Neural progenitor cell (in vitro differentiated cells): ENCODE data around the gene KATNAL1. TPM values are rescaled to one million over a fixed set of nuclear protein-coding genes. Genes with fewer than 3 reads are reported as not detected.
"Not testable (repeated sequence)": the region's sequence is repeated elsewhere in the genome, so short reads cannot be mapped to it uniquely, and the experiment has no call there.

ENCODE experiments used
- DNase-seq: peaks from one replicate; pipeline ENCODE4 v3.0.0-alpha.2; 2016; ENCODE audit warnings: low spot score
- H2AFZ ChIP-seq: fragments of 200-600 bp; sonication (generic); replicated peaks from 2 replicates; pipeline ENCODE4 v1.6.1; 2016; ENCODE audit warnings: antibody characterized with exemption
- H3F3A ChIP-seq: fragments of 200-600 bp; sonication (generic); 2 replicates; pipeline ENCODE4 v1.6.1; 2016; ENCODE audit warnings: antibody characterized with exemption, low read depth
- H3K27ac ChIP-seq: fragments of 200-600 bp; sonication (generic); 2 replicates; pipeline ENCODE4 v1.5.1; 2016; ENCODE audit warnings: mild to moderate bottlenecking
- H3K27me3 ChIP-seq: fragments of 200-600 bp; sonication (generic); 2 replicates; pipeline ENCODE4 v1.6.1; 2016; ENCODE audit warnings: mild to moderate bottlenecking, moderate library complexity
- H3K36me3 ChIP-seq: fragments of 200-600 bp; sonication (generic); 2 replicates; pipeline ENCODE4 v1.5.1; 2016
- H3K4me1 ChIP-seq: fragments of 200-600 bp; sonication (generic); 2 replicates; pipeline ENCODE4 v1.6.1; 2016; ENCODE audit warnings: mixed run types
- H3K4me2 ChIP-seq: fragments of 200-600 bp; sonication (generic); 2 replicates; pipeline ENCODE4 v1.6.1; 2016
- H3K4me3 ChIP-seq: fragments of 200-600 bp; sonication (generic); 2 replicates; pipeline ENCODE4 v1.5.1; 2016
- H3K79me2 ChIP-seq: fragments of 200-600 bp; sonication (generic); 2 replicates; pipeline ENCODE4 v1.6.1; 2016; ENCODE audit warnings: low read depth
- H3K9ac ChIP-seq: fragments of 200-600 bp; sonication (generic); 2 replicates; pipeline ENCODE4 v1.6.1; 2016
- H3K9me3 ChIP-seq: fragments of 200-600 bp; sonication (generic); 2 replicates; pipeline ENCODE4 v1.5.1; 2016; ENCODE audit warnings: low read depth
- H4K20me1 ChIP-seq: fragments of 200-600 bp; sonication (generic); 2 replicates; pipeline ENCODE4 v1.6.1; 2016; ENCODE audit warnings: low read depth
- H3K27ac Mint-ChIP-seq: 3 replicates; pipeline ENCODE4 v1.8.0; 2021; ENCODE audit warnings: mixed read lengths
- H3K27me3 Mint-ChIP-seq: 2 replicates; pipeline ENCODE4 v1.8.0; 2022; ENCODE audit warnings: low read depth, mild to moderate bottlenecking, inconsistent platforms, moderate library complexity, mixed read lengths; ENCODE audit not compliant: insufficient read depth
- H3K36me3 Mint-ChIP-seq: 3 replicates; pipeline ENCODE4 v1.8.0; 2021; ENCODE audit warnings: mixed read lengths
- H3K4me1 Mint-ChIP-seq: 3 replicates; pipeline ENCODE4 v1.8.0; 2021; ENCODE audit warnings: mixed read lengths
- H3K4me3 Mint-ChIP-seq: 3 replicates; pipeline ENCODE4 v1.8.0; 2021; ENCODE audit warnings: mild to moderate bottlenecking, moderate library complexity, mixed read lengths
- H3K9me3 Mint-ChIP-seq: 3 replicates; pipeline ENCODE4 v1.8.0; 2020; ENCODE audit warnings: mixed read lengths
- EZH2 ChIP-seq: fragments of 200-600 bp; sonication (generic); IDR thresholded peaks from 2 replicates; pipeline ENCODE4 v1.6.1; 2017; ENCODE audit warnings: antibody characterized with exemption, mild to moderate bottlenecking, moderate library complexity
- EZH2phosphoT487 ChIP-seq: fragments of 200-600 bp; sonication (generic); IDR thresholded peaks from 2 replicates; pipeline ENCODE4 v1.6.1; 2017; ENCODE audit warnings: antibody characterized with exemption
- total RNA-seq: library from RNA; depleted of rRNA; stranded (reverse); fragments of >200 nt; gene quantifications from 2 replicates; pipeline ENCODE4 v1.2.3, GENCODE V29; 2015; ENCODE audit warnings: low replicate concordance
- TF ChIP-seq, protein P1 (sequence below): fragments of 200-600 bp; sonication (generic); IDR thresholded peaks from 2 replicates; pipeline ENCODE4 v1.5.1; 2017; ENCODE audit warnings: antibody characterized with exemption, mild to moderate bottlenecking

The KATNAL1 gene
- total RNA-seq, 1 donor from 2014 or later = 33.6 TPM

DNA sequence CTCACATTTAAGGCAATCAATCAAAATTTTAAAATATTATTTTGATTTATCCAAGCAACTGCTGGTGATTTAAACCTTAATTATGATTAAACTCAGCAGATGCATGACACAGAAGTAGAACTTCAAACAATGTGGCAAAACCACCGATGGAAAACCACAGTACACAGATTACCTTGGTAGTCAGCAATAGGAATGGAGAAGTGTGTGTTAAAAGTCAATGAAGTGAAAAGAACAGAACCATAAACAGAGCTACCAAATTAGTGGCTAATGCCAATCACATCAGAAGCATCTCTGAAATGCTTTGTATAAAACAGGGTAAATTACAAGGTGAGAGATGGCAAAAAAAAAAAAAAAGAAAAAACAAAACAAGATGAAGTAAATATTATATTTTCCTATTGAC is 31.2 kb downstream of the KATNAL1 start:
- H3K27me3 ChIP-seq = no peaks in the 10 kb centered on the region
- H3K4me3 ChIP-seq = no peak overlapping the region
- no peaks in the 10 kb centered on the region for H3K4me1 ChIP-seq
- no peaks in the 10 kb centered on the region for H4K20me1 ChIP-seq
- H3K79me2 ChIP-seq = no peaks in the 10 kb centered on the region
- Mint-ChIP-seq H3K4me3 (no peak overlapping the region), H3K36me3 (peaks cover 54% of the 10 kb centered on the region), H3K27me3 (no peaks in the 10 kb centered on the region), H3K27ac (no peak overlapping the region), H3K4me1 (no peaks in the 10 kb centered on the region), H3K9me3 (peaks cover 3% of the 10 kb centered on the region)
- no peaks in the 10 kb centered on the region for H3F3A ChIP-seq
- H3K36me3 ChIP-seq = peaks cover 15% of the 10 kb centered on the region
- H3K27ac ChIP-seq = no peak overlapping the region
- DNase-seq = no peak
- H3K9me3 ChIP-seq = no peaks in the 10 kb centered on the region
- H2AFZ ChIP-seq = no peak overlapping the region
- TF ChIP-seq EZH2 (no peak), EZH2phosphoT487 (no peak)
- TF ChIP-seq, protein P1, sequence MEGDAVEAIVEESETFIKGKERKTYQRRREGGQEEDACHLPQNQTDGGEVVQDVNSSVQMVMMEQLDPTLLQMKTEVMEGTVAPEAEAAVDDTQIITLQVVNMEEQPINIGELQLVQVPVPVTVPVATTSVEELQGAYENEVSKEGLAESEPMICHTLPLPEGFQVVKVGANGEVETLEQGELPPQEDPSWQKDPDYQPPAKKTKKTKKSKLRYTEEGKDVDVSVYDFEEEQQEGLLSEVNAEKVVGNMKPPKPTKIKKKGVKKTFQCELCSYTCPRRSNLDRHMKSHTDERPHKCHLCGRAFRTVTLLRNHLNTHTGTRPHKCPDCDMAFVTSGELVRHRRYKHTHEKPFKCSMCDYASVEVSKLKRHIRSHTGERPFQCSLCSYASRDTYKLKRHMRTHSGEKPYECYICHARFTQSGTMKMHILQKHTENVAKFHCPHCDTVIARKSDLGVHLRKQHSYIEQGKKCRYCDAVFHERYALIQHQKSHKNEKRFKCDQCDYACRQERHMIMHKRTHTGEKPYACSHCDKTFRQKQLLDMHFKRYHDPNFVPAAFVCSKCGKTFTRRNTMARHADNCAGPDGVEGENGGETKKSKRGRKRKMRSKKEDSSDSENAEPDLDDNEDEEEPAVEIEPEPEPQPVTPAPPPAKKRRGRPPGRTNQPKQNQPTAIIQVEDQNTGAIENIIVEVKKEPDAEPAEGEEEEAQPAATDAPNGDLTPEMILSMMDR = no peak
- H3K4me2 ChIP-seq = no peak overlapping the region
- no peak overlapping the region for H3K9ac ChIP-seq

DNA sequence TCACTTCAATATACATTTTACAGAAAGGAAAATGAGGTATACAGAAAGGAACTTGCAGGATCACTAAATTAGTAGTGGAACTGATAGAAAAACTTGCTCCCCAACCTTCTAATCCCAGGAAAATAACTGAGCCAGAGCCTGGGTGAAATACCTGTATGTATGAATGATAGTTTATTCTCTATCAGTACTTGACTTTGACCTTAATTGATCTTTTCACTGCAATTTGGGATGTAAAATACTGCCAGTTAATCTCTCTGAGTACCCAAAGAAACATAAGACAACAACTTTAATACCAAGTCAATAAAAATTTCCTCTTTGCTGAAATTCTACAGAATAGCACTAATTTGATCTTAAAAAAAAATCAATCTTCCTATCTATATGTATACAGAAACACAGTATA is 33.3 kb downstream of the KATNAL1 start:
- Mint-ChIP-seq H3K27me3 (no peaks in the 10 kb centered on the region), H3K36me3 (peaks cover 52% of the 10 kb centered on the region), H3K9me3 (peaks cover 6% of the 10 kb centered on the region), H3K4me1 (no peaks in the 10 kb centered on the region), H3K4me3 (no peak overlapping the region), H3K27ac (no peak overlapping the region)
- H2AFZ ChIP-seq = no peak overlapping the region
- H3K79me2 ChIP-seq = no peaks in the 10 kb centered on the region
- no peaks in the 10 kb centered on the region for H3K4me1 ChIP-seq
- H3K9ac ChIP-seq = no peak overlapping the region
- H3K36me3 ChIP-seq = peaks cover 12% of the 10 kb centered on the region
- no peak for DNase-seq
- H3K9me3 ChIP-seq = no peaks in the 10 kb centered on the region
- H3K27ac ChIP-seq = no peak overlapping the region
- no peaks in the 10 kb centered on the region for H4K20me1 ChIP-seq
- no peaks in the 10 kb centered on the region for H3K27me3 ChIP-seq
- H3K4me3 ChIP-seq = no peak overlapping the region
- no peak for TF ChIP-seq EZH2
- H3F3A ChIP-seq = no peaks in the 10 kb centered on the region
- H3K4me2 ChIP-seq = no peak overlapping the region

DNA sequence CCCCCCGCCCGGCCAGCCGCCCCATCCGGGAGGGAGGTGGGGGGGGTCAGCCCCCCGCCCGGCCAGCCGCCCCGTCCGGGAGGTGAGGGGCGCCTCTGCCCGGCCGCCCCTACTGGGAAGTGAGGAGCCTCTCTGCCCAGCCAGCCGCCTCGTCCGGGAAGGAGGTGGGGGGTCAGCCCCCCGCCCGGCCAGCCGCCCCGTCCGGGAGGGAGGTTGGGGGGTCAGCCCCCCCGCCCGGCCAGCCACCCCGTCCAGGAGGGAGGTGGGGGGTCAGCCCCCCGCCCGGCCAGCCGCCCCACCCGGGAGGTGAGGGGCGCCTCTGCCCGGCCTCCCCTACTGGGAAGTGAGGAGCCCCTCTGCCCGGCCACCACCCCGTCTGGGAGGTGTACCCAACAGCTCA is 37.3 kb downstream of the KATNAL1 start:
- H3K36me3 ChIP-seq, H3K4me1 ChIP-seq, H3K4me3 ChIP-seq, H3K4me1 Mint-ChIP-seq, DNase-seq, H3K27me3 ChIP-seq, H3F3A ChIP-seq, H3K27ac Mint-ChIP-seq, H4K20me1 ChIP-seq, H3K27ac ChIP-seq, H3K4me3 Mint-ChIP-seq, H3K4me2 ChIP-seq, H3K79me2 ChIP-seq, H3K27me3 Mint-ChIP-seq, H3K9ac ChIP-seq, H3K9me3 ChIP-seq, H2AFZ ChIP-seq: not testable (repeated sequence)
- Mint-ChIP-seq H3K9me3 (peaks cover 11% of the 10 kb centered on the region), H3K36me3 (peaks cover 37% of the 10 kb centered on the region)

DNA sequence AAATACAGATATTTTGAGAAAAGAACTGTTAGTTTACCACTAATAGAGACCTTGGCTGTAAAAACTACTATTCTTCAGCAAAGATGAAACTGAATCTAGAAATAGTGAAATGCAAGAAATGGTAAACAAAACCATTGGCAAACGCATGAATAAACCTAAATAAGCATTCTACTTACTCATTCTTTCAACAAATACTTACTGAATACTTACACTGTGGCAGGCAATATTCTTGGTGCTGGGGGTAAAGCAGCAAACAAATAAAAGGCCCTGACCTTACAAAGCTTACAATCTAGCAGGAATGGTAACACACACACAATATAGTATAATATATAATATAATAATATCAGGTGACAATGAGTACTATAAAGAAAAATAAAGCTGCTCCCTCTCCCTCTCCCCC is 38.7 kb downstream of the KATNAL1 start:
- Mint-ChIP-seq H3K4me3 (no peak overlapping the region), H3K4me1 (no peaks in the 10 kb centered on the region), H3K9me3 (peaks cover 8% of the 10 kb centered on the region), H3K36me3 (peaks cover 25% of the 10 kb centered on the region), H3K27me3 (no peaks in the 10 kb centered on the region), H3K27ac (no peak overlapping the region)
- Histone ChIP-seq H4K20me1 (no peaks in the 10 kb centered on the region), H3K79me2 (no peaks in the 10 kb centered on the region), H3K9ac (no peak overlapping the region), H3K27me3 (no peaks in the 10 kb centered on the region), H3K27ac (no peak overlapping the region), H3K36me3 (no peaks in the 10 kb centered on the region), H3K9me3 (no peaks in the 10 kb centered on the region), H3F3A (no peaks in the 10 kb centered on the region), H2AFZ (no peak overlapping the region), H3K4me1 (no peaks in the 10 kb centered on the region), H3K4me2 (no peak overlapping the region), H3K4me3 (no peak overlapping the region)
- TF ChIP-seq EZH2 (no peak), EZH2phosphoT487 (no peak)
- TF ChIP-seq, protein P1 = no peak
- no peak for DNase-seq
